ENCODE measurements around the gene SLMAP.

The SLMAP gene

DNA sequence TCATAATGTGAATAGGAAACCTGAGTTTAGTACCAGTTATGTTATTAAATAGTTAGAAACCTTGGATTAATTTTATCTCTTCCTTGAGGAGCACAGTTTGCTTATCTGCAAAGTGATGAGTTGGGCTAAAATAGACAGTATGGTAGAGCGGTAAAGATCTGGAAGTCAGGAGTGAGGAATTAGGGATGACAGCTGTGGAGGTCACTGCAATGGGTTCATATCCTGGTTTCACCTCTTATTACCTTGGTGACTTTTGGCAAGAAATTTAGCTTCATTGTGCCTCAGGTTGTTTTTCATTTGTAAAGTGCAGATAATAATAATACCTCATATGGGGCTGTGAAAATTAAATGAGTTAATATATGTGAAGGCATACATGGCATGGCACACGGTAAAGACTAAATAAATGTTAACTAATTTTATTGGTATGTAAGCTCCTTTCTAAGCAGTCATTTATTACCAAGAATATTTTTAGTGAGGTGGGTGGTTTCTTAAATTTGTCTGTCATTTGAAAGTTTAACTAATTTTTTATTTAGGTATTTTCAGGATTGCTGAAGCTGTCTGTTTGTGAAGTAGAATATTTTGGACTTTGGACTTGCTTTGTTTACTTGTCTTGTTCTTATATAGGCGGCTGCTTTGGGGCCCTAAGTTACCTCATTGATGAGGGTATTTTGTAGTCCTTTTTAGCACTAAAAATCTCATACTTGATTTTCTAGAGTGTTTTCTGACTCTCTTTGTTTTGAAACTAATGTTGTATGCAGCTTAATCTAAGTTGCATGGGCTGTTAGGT, 41.8 kb downstream of the SLMAP start:
- H3K9me3 ChIP-seq (replicated peaks; ENCODE audit: insufficient read depth, low read length), result no peaks in the 10 kb centered on the region
- TF ChIP-seq EZH2phosphoT487 (IDR thresholded peaks at IDR 0.05; ENCODE audit: low read length), result no peak
- TF ChIP-seq, protein P1, sequence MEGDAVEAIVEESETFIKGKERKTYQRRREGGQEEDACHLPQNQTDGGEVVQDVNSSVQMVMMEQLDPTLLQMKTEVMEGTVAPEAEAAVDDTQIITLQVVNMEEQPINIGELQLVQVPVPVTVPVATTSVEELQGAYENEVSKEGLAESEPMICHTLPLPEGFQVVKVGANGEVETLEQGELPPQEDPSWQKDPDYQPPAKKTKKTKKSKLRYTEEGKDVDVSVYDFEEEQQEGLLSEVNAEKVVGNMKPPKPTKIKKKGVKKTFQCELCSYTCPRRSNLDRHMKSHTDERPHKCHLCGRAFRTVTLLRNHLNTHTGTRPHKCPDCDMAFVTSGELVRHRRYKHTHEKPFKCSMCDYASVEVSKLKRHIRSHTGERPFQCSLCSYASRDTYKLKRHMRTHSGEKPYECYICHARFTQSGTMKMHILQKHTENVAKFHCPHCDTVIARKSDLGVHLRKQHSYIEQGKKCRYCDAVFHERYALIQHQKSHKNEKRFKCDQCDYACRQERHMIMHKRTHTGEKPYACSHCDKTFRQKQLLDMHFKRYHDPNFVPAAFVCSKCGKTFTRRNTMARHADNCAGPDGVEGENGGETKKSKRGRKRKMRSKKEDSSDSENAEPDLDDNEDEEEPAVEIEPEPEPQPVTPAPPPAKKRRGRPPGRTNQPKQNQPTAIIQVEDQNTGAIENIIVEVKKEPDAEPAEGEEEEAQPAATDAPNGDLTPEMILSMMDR (IDR thresholded peaks at IDR 0.05; ENCODE audit: low read length), result no peak
- no peak for TF ChIP-seq EZH2 (optimal IDR thresholded peaks at IDR 0.05; ENCODE audit: low read depth, low read length)
- no peaks in the 10 kb centered on the region for H3K4me1 ChIP-seq (ENCODE audit: low read length)
- no peaks in the 10 kb centered on the region for H4K20me1 ChIP-seq (ENCODE audit: insufficient read depth, low read length)
- DNase-seq, result no peak
- no peak overlapping the region for H2AFZ ChIP-seq (ENCODE audit: low read length)
- H3K4me2 ChIP-seq (ENCODE audit: low read depth, low read length), result no peak overlapping the region
- H3K27me3 ChIP-seq (replicated peaks; ENCODE audit: insufficient read depth, low read length), result no peaks in the 10 kb centered on the region
- no peaks in the 10 kb centered on the region for H3K36me3 ChIP-seq (replicated peaks; ENCODE audit: insufficient read depth, low read length)
- H3F3A ChIP-seq (ENCODE audit: insufficient read depth, low read length), result no peaks in the 10 kb centered on the region
- H3K9ac ChIP-seq (ENCODE audit: low read length), result no peak overlapping the region
- H3K27ac ChIP-seq (ENCODE audit: low read length), result no peak overlapping the region
- no peaks in the 10 kb centered on the region for H3K9me2 ChIP-seq (replicated peaks; ENCODE audit: insufficient read depth, low read length)
- H3K79me2 ChIP-seq (ENCODE audit: low read length), result peaks cover 86% of the 10 kb centered on the region
- no peak overlapping the region for H3K4me3 ChIP-seq (ENCODE audit: low read length)

DNA sequence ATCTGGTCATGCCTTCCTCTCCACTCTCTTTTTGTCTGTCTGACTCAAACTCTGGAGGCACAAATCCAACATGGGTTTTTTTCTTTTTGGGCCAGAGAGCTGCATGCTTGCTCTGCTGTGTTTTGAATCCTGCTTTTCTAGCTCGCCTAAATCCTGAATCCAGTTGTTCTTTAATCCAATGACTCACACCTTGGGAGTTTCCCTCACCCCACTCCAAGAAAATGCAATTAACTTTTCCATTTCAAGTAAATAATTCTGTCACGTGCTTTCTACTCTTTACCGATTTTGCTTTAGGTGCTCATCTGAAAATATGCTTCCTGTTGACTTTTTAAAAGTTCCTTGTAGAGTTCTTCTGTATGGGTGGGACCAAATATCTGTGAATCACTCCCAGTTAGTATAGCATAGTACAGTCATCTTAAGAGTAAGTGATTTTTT, 47.6 kb downstream of the SLMAP start:
- DNase-seq, result no peak
- H3K79me2 ChIP-seq (ENCODE audit: low read length), result peaks cover 85% of the 10 kb centered on the region
- H3K36me3 ChIP-seq (replicated peaks; ENCODE audit: insufficient read depth, low read length), result no peaks in the 10 kb centered on the region
- no peaks in the 10 kb centered on the region for H3F3A ChIP-seq (ENCODE audit: insufficient read depth, low read length)
- H2AFZ ChIP-seq (ENCODE audit: low read length), result no peak overlapping the region
- no peak overlapping the region for H3K27ac ChIP-seq (ENCODE audit: low read length)
- no peak overlapping the region for H3K4me3 ChIP-seq (ENCODE audit: low read length)
- no peak overlapping the region for H3K4me2 ChIP-seq (ENCODE audit: low read depth, low read length)
- no peak for TF ChIP-seq EZH2 (optimal IDR thresholded peaks at IDR 0.05; ENCODE audit: low read depth, low read length)
- TF ChIP-seq EZH2phosphoT487 (IDR thresholded peaks at IDR 0.05; ENCODE audit: low read length), result no peak
- TF ChIP-seq, protein P1 (IDR thresholded peaks at IDR 0.05; ENCODE audit: low read length), result no peak
- H3K27me3 ChIP-seq (replicated peaks; ENCODE audit: insufficient read depth, low read length), result no peaks in the 10 kb centered on the region
- H3K4me1 ChIP-seq (ENCODE audit: low read length), result no peaks in the 10 kb centered on the region
- no peaks in the 10 kb centered on the region for H3K9me3 ChIP-seq (replicated peaks; ENCODE audit: insufficient read depth, low read length)
- H4K20me1 ChIP-seq (ENCODE audit: insufficient read depth, low read length), result 0 out of 2 replicates have a peak, but pooled peaks cover 10% of the 10 kb centered on the region
- H3K9ac ChIP-seq (ENCODE audit: low read length), result no peak overlapping the region
- no peaks in the 10 kb centered on the region for H3K9me2 ChIP-seq (replicated peaks; ENCODE audit: insufficient read depth, low read length)

DNA sequence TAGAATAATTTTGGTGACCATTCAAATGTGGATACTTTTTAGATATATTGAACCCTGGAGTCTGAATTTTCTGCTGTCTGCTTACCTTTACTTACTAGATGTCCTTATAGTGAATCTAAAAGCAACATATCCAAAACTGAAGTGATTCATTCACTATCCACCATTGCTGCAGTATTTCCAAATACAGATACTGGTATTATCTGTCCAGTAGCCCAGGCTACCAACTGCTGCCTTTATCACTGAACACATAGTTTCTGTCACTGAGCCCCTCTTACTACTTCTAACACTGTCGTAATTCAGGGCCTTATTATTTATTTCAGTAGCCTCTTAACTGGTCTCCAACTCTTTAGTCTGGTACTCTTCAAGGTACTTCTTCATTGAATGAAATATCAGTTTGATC, 49.2 kb downstream of the SLMAP start:
- no peaks in the 10 kb centered on the region for H3F3A ChIP-seq (ENCODE audit: insufficient read depth, low read length)
- no peaks in the 10 kb centered on the region for H3K9me2 ChIP-seq (replicated peaks; ENCODE audit: insufficient read depth, low read length)
- H3K4me3 ChIP-seq (ENCODE audit: low read length), result no peak overlapping the region
- H3K27ac ChIP-seq (ENCODE audit: low read length), result no peak overlapping the region
- no peak overlapping the region for H2AFZ ChIP-seq (ENCODE audit: low read length)
- no peak overlapping the region for H3K9ac ChIP-seq (ENCODE audit: low read length)
- H3K27me3 ChIP-seq (replicated peaks; ENCODE audit: insufficient read depth, low read length), result no peaks in the 10 kb centered on the region
- TF ChIP-seq EZH2phosphoT487 (IDR thresholded peaks at IDR 0.05; ENCODE audit: low read length) (no peak), EZH2 (optimal IDR thresholded peaks at IDR 0.05; ENCODE audit: low read depth, low read length) (no peak)
- TF ChIP-seq, protein P1 (IDR thresholded peaks at IDR 0.05; ENCODE audit: low read length), result no peak
- no peak overlapping the region for H3K4me2 ChIP-seq (ENCODE audit: low read depth, low read length)
- no peak for DNase-seq
- H3K36me3 ChIP-seq (replicated peaks; ENCODE audit: insufficient read depth, low read length), result no peaks in the 10 kb centered on the region
- H3K4me1 ChIP-seq (ENCODE audit: low read length), result no peaks in the 10 kb centered on the region
- H3K9me3 ChIP-seq (replicated peaks; ENCODE audit: insufficient read depth, low read length), result no peaks in the 10 kb centered on the region
- 0 out of 2 replicates have a peak, but pooled peaks cover 10% of the 10 kb centered on the region for H4K20me1 ChIP-seq (ENCODE audit: insufficient read depth, low read length)
- peaks cover 87% of the 10 kb centered on the region for H3K79me2 ChIP-seq (ENCODE audit: low read length)

All from MM.1S (cell line).